WTC11 (cell line): Measurements from ENCODE around the gene USP7. TPM values are rescaled to one million over a fixed set of nuclear protein-coding genes. Genes with fewer than 3 reads are reported as not detected.
"Not testable (repeated sequence)": the region's sequence is repeated elsewhere in the genome, so short reads cannot be mapped to it uniquely, and the experiment has no call there.

Experiments
- ATAC-seq: fragments of 200-7000 bp; cut with Tn5 transposase; 2 replicates; pipeline ENCODE4 v1.10.0; 2021; ENCODE audit warnings: mild to moderate bottlenecking, moderate library complexity
- CTCF ChIA-PET: fragments of 300-600 bp; sonication (Branson Sonifier 250); formaldehyde crosslinking; loops from one replicate; lab custom pipeline; 2021; ENCODE audit warnings: antibody characterized with exemption; lab: Charles Lee
- POLR2A ChIA-PET: fragments of 350-600 bp; sonication (Branson Sonifier 250); formaldehyde crosslinking; loops from one replicate; lab custom pipeline; 2021; ENCODE audit warnings: antibody characterized with exemption; lab: Charles Lee
- DNase-seq: peaks from one replicate; pipeline ENCODE4 v3.0.0; 2021; ENCODE audit warnings: low spot score
- H3K27ac Mint-ChIP-seq: 2 replicates; pipeline ENCODE4 v1.8.0; 2021; ENCODE audit warnings: mixed read lengths
- H3K27me3 Mint-ChIP-seq: 2 replicates; pipeline ENCODE4 v1.8.0; 2021; ENCODE audit warnings: low read depth, mild to moderate bottlenecking, moderate library complexity, mixed read lengths
- H3K36me3 Mint-ChIP-seq: 2 replicates; pipeline ENCODE4 v1.8.0; 2021; ENCODE audit warnings: mixed read lengths
- H3K4me1 Mint-ChIP-seq: 2 replicates; pipeline ENCODE4 v1.8.0; 2022; ENCODE audit warnings: mixed read lengths
- H3K4me3 Mint-ChIP-seq: 2 replicates; pipeline ENCODE4 v1.8.0; 2021; ENCODE audit warnings: mild to moderate bottlenecking, moderate library complexity, mixed read lengths
- H3K9me3 Mint-ChIP-seq: 2 replicates; pipeline ENCODE4 v1.8.0; 2021; ENCODE audit warnings: mixed read lengths
- FOXJ3 ChIP-seq: sonication (generic); formaldehyde crosslinking; IDR thresholded peaks from 2 replicates; pipeline ENCODE4 v1.9.0; 2021; ENCODE audit warnings: missing genetic modification reagents, mild to moderate bottlenecking, borderline replicate concordance
- RELA ChIP-seq: sonication (generic); formaldehyde crosslinking; IDR thresholded peaks from 2 replicates; pipeline ENCODE4 v1.8.1; 2022; ENCODE audit warnings: missing genetic modification reagents, mild to moderate bottlenecking, borderline replicate concordance
- SMAD3 ChIP-seq: sonication (generic); formaldehyde crosslinking; IDR thresholded peaks from 2 replicates; pipeline ENCODE4 v1.8.0; 2022; ENCODE audit warnings: missing genetic modification reagents, mild to moderate bottlenecking, borderline replicate concordance
- ZNF138 ChIP-seq: sonication (generic); formaldehyde crosslinking; conservative IDR thresholded peaks from 2 replicates; pipeline ENCODE4 v1.8.1; 2022; ENCODE audit warnings: mild to moderate bottlenecking, moderate library complexity, missing genetic modification reagents
- ZNF423 ChIP-seq: fragments of 250-450 bp; sonication (Bioruptor Pico); IDR thresholded peaks from 2 replicates; pipeline ENCODE4 v2.1.2; 2022; ENCODE audit warnings: mild to moderate bottlenecking, moderate library complexity
- total RNA-seq: library from RNA; stranded (reverse); gene quantifications from 3 replicates; pipeline ENCODE4 v1.2.3, GENCODE V29; 2021
- TF ChIP-seq, protein P1 (sequence below): sonication (generic); formaldehyde crosslinking; IDR thresholded peaks from 2 replicates; pipeline ENCODE4 v1.8.1; 2022; ENCODE audit warnings: mild to moderate bottlenecking, moderate library complexity, missing genetic modification reagents
- TF ChIP-seq, protein P2 (sequence below): sonication (generic); formaldehyde crosslinking; IDR thresholded peaks from 2 replicates; pipeline ENCODE4 v1.8.1; 2023; ENCODE audit warnings: mild to moderate bottlenecking, moderate library complexity, missing genetic modification reagents
- TF ChIP-seq, protein P3 (sequence below): sonication (generic); formaldehyde crosslinking; IDR thresholded peaks from 2 replicates; pipeline ENCODE4 v1.8.1; 2023; ENCODE audit warnings: mild to moderate bottlenecking, missing genetic modification reagents, borderline replicate concordance
- TF ChIP-seq, protein P4 (sequence below): sonication (generic); formaldehyde crosslinking; IDR thresholded peaks from 2 replicates; pipeline ENCODE4 v1.8.0; 2023; ENCODE audit warnings: mild to moderate bottlenecking, missing genetic modification reagents
- TF ChIP-seq, protein P5 (sequence below): sonication (generic); formaldehyde crosslinking; IDR thresholded peaks from 2 replicates; pipeline ENCODE4 v1.8.1; 2023; ENCODE audit warnings: mild to moderate bottlenecking, missing genetic modification reagents

USP7 gene
- total RNA-seq, 1 experiment from 2014 or later: 211 TPM

DNA sequence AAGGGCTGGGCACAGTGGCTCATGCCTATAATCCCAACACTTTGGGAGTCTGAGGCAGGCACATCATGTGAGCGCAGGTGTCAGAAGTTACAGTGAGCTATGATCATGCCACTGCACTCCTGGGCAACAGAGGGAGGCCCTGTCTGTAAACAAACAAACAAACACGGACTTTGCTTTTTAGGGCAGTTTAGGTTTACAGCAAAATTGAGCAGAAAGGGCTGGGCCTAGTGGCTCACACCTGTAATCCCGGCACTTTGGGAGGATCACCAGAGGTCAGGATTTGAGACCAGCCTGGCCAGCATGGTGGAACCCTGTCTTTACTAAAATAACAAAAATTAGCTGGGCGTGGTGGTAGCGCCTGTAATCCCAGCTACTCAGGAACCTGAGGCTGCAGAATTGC is 91.6 kb downstream of the USP7 start (continued):
- TF ChIP-seq FOXJ3 (no peak), ZNF138 (CRISPR knock-in tag) (no peak)

DNA sequence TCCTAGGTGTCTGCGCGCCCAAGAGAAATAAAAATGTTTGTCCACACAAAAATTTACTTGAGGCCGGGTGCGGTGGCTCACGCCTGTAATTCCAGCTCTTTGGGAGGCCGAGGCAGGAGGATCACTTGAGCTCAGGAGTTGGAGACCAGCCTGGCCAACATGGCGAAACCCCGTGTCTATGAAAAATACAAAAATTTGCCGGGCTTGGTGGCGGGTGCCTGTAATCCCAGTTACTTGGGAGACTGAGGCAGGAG is 93.8 kb downstream of the USP7 start:
- not testable (repeated sequence) for DNase-seq, H3K27me3 Mint-ChIP-seq, H3K9me3 Mint-ChIP-seq, H3K36me3 Mint-ChIP-seq, H3K27ac Mint-ChIP-seq, ATAC-seq, H3K4me3 Mint-ChIP-seq
- peaks cover 28% of the 10 kb centered on the region for H3K4me1 Mint-ChIP-seq
- ChIA-PET POLR2A (interaction anchor here (2.3 kb wide), 1 partner anchor 9 kb away, joined by 10 read pairs; no protein-coding TSS in a partner anchor), CTCF (interaction anchor here (0.7 to 5.8 kb wide), 6 partner anchors 10 to 143 kb away, joined by 3 to 58 read pairs (median 10); no protein-coding TSS in a partner anchor)

DNA sequence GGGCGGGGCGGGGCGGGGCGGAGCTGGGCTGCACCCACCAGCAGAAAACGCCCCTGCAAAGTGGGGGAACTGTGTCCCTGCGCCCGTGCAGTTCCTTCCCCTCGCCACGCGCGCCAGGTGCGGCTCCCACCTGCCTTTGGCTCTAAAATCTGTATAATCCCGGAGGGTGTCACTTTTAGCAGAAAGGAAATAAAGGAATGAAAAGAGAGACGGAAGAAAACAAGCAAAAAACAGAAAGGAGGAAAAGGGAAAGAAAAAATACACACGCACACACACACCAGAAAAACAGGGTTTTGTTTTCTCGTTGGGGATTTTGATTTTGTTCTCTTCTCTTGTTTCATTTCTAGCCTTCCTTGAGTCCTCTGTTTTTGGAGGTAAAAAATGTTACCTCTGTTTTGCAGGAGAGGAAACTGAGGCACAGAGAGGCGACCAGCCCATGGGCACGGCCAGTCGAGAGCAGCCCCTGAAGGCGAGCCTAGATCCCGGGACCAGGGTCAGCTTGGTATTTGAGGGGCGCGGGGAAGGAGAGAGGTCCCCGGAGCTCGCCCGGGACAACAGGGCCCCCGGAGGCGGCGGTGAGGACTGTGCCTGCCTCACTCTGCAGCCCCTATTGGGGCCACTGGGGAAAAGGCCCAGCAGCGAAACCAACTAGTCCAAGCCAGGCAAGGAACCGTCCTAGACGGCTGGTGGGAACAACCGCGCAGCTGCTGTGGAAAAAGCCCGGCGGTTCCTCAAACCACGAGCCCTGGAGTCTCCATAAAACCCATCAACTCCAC is 94.3 kb downstream of the USP7 start:
- Mint-ChIP-seq H3K4me3 (peak overlapping the region; percentile 87), H3K36me3 (no peaks in the 10 kb centered on the region), H3K9me3 (no peaks in the 10 kb centered on the region), H3K4me1 (peaks cover 32% of the 10 kb centered on the region), H3K27ac (peak overlapping the region; percentile 99), H3K27me3 (no peaks in the 10 kb centered on the region)
- ChIA-PET CTCF (interaction anchor here (0.7 to 5.8 kb wide), 22 partner anchors 10 to 265 kb away, joined by 3 to 58 read pairs (median 5); partner anchors contain the start of gene HAPSTR1), POLR2A (interaction anchor here (0.6 to 2.3 kb wide), 10 partner anchors 9 to 222 kb away, joined by 3 to 20 read pairs (median 4); partner anchors contain the start of gene HAPSTR1)
- DNase-seq: peak; percentile 68
- peak; percentile 19 for ATAC-seq
- TF ChIP-seq, protein P1, sequence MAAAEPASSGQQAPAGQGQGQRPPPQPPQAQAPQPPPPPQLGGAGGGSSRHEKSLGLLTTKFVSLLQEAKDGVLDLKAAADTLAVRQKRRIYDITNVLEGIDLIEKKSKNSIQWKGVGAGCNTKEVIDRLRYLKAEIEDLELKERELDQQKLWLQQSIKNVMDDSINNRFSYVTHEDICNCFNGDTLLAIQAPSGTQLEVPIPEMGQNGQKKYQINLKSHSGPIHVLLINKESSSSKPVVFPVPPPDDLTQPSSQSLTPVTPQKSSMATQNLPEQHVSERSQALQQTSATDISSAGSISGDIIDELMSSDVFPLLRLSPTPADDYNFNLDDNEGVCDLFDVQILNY (CRISPR knock-in tag): 0 out of 2 replicates have a peak, but pooled peaks have one; percentile 13
- TF ChIP-seq ZNF423 (no peak), RELA (CRISPR knock-in tag) (0 out of 2 replicates have a peak, but pooled peaks have one; percentile 51)

DNA sequence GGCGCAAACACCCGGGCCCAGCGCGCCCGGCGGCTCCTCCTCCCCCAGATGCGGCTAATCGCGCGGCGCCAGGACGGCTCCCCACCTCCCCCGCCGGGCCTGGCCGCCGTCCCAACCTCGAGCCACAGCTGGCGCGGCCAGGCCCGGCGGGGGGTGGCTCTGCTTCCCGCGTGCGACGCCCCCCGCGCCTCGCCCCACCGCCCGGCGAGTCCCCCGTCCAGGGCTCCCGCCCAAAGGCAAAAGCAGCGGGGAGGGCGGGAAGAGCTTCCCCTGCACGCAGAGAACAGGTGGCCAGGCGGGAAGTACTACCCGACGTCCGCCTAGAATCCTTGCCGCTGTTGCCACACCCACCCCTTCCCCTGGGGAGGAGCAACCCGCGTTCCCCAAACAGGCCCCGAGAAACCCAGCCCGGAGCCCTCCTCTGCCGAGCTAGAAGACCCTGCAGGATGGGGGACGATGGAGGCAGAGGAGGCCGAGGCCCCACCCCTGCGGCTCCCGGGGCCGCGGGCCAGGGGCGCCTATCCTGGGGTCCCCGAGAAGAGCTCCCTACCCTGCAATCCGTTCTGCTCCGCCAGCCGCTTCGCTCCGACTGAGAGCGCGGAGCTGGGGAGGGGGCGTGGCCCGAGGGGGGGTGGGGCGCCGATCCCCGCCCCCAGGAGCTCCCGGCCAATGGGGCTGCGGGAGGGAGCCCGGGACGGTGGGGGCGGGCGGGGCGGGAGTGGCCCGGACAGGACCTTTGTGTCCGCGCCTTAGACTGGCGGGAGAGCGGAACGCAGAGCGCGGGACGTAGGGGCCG is 95.1 kb downstream of the USP7 start, which contains the start of gene CARHSP1:
Gene CARHSP1, minus strand, starts transcription at position 591 of the 796 bp plus-strand sequence. CDS start 9,678 bp downstream, outside the sequence.
- peak within 1 kb of the TSS; percentile 99 for H3K27ac Mint-ChIP-seq
- H3K27me3 Mint-ChIP-seq: no peaks in the 10 kb centered on the region
- H3K36me3 Mint-ChIP-seq: no peaks in the 10 kb centered on the region
- ChIA-PET POLR2A (interaction anchor here (0.6 to 2.3 kb wide), 10 partner anchors 8 to 222 kb away, joined by 3 to 20 read pairs (median 4); partner anchors contain the start of gene HAPSTR1), CTCF (interaction anchor here (0.8 to 5.8 kb wide), 23 partner anchors 11 to 266 kb away, joined by 3 to 58 read pairs (median 5); partner anchors contain the start of gene HAPSTR1)
- peak; percentile 59 for ATAC-seq
- no peaks in the 10 kb centered on the region for H3K9me3 Mint-ChIP-seq
- peak; percentile 92 for DNase-seq
- peak within 1 kb of the TSS; percentile 89 for H3K4me3 Mint-ChIP-seq
- peaks cover 40% of the 10 kb centered on the region for H3K4me1 Mint-ChIP-seq
- TF ChIP-seq, protein P1 (CRISPR knock-in tag): 0 out of 2 replicates have a peak, but pooled peaks have one; percentile 27
- TF ChIP-seq SMAD3 (CRISPR knock-in tag): peak; percentile 30; the same call in 1 of the 2 replicates
- TF ChIP-seq, protein P2, sequence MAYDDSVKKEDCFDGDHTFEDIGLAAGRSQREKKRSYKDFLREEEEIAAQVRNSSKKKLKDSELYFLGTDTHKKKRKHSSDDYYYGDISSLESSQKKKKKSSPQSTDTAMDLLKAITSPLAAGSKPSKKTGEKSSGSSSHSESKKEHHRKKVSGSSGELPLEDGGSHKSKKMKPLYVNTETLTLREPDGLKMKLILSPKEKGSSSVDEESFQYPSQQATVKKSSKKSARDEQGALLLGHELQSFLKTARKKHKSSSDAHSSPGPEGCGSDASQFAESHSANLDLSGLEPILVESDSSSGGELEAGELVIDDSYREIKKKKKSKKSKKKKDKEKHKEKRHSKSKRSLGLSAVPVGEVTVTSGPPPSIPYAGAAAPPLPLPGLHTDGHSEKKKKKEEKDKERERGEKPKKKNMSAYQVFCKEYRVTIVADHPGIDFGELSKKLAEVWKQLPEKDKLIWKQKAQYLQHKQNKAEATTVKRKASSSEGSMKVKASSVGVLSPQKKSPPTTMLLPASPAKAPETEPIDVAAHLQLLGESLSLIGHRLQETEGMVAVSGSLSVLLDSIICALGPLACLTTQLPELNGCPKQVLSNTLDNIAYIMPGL (CRISPR knock-in tag): 0 out of 2 replicates have a peak, but pooled peaks have one; percentile 31
- TF ChIP-seq, protein P3, sequence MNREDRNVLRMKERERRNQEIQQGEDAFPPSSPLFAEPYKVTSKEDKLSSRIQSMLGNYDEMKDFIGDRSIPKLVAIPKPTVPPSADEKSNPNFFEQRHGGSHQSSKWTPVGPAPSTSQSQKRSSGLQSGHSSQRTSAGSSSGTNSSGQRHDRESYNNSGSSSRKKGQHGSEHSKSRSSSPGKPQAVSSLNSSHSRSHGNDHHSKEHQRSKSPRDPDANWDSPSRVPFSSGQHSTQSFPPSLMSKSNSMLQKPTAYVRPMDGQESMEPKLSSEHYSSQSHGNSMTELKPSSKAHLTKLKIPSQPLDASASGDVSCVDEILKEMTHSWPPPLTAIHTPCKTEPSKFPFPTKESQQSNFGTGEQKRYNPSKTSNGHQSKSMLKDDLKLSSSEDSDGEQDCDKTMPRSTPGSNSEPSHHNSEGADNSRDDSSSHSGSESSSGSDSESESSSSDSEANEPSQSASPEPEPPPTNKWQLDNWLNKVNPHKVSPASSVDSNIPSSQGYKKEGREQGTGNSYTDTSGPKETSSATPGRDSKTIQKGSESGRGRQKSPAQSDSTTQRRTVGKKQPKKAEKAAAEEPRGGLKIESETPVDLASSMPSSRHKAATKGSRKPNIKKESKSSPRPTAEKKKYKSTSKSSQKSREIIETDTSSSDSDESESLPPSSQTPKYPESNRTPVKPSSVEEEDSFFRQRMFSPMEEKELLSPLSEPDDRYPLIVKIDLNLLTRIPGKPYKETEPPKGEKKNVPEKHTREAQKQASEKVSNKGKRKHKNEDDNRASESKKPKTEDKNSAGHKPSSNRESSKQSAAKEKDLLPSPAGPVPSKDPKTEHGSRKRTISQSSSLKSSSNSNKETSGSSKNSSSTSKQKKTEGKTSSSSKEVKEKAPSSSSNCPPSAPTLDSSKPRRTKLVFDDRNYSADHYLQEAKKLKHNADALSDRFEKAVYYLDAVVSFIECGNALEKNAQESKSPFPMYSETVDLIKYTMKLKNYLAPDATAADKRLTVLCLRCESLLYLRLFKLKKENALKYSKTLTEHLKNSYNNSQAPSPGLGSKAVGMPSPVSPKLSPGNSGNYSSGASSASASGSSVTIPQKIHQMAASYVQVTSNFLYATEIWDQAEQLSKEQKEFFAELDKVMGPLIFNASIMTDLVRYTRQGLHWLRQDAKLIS: no peak
- TF ChIP-seq, protein P4, sequence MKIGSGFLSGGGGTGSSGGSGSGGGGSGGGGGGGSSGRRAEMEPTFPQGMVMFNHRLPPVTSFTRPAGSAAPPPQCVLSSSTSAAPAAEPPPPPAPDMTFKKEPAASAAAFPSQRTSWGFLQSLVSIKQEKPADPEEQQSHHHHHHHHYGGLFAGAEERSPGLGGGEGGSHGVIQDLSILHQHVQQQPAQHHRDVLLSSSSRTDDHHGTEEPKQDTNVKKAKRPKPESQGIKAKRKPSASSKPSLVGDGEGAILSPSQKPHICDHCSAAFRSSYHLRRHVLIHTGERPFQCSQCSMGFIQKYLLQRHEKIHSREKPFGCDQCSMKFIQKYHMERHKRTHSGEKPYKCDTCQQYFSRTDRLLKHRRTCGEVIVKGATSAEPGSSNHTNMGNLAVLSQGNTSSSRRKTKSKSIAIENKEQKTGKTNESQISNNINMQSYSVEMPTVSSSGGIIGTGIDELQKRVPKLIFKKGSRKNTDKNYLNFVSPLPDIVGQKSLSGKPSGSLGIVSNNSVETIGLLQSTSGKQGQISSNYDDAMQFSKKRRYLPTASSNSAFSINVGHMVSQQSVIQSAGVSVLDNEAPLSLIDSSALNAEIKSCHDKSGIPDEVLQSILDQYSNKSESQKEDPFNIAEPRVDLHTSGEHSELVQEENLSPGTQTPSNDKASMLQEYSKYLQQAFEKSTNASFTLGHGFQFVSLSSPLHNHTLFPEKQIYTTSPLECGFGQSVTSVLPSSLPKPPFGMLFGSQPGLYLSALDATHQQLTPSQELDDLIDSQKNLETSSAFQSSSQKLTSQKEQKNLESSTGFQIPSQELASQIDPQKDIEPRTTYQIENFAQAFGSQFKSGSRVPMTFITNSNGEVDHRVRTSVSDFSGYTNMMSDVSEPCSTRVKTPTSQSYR (CRISPR knock-in tag): 0 out of 2 replicates have a peak, but pooled peaks have one; percentile 59
- TF ChIP-seq, protein P5, sequence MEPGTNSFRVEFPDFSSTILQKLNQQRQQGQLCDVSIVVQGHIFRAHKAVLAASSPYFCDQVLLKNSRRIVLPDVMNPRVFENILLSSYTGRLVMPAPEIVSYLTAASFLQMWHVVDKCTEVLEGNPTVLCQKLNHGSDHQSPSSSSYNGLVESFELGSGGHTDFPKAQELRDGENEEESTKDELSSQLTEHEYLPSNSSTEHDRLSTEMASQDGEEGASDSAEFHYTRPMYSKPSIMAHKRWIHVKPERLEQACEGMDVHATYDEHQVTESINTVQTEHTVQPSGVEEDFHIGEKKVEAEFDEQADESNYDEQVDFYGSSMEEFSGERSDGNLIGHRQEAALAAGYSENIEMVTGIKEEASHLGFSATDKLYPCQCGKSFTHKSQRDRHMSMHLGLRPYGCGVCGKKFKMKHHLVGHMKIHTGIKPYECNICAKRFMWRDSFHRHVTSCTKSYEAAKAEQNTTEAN (CRISPR knock-in tag): no peak
